Measurements from ENCODE around the gene SEPTIN14.
"Not testable (repeated sequence)": the region's sequence is repeated elsewhere in the genome, so short reads cannot be mapped to it uniquely, and the experiment has no call there.

SEPTIN14 gene

DNA sequence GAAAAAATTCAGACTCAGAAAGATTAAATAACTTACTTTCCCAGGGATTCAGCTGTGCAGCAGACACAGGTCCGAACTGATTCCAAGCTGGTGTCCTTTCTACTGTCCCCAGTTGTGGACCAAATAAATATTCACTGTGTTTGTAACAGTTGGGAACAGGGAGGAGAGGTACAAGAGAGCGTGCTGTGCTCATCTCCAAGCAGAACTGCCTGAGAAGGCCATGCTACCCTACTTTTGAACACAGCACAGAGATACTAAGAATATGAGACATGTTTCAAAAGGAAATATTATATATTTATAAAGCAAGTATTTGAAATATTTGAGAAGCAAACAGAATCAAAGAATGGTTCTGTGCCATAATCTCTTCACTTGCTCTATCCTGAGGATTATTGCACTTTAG lies at the start of gene SEPTIN14:
SEPTIN14 (minus strand) TSS at position 101 of the 400 bp plus-strand sequence. CDS start 756 bp downstream, outside the sequence.
- not testable (repeated sequence) for DNase-seq (ENCODE audit: low spot score)

- no peak for DNase-seq (ENCODE audit: low spot score)
These were observed 41.6 kb upstream of the SEPTIN14 start for GRCh38 chr7:55903985-55904759.

DNA sequence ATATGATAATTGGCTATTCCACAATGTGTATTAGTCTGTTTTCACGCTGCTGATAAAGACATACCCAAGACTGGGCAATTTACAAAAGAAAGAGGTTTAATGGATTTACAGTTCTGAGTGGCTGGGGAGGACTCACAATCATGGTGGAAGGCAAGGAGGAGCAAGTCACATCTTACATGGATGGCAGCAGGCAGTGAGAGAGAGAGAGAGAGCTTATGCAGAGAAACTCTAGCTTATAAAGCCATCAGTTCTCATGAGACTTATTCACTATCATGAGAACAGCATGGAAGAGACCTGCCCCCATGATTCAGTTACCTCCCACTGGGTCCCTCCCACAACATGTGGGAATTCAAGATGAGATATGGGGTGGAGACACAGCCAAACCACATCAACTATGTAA lies 38.5 kb upstream of the SEPTIN14 start:
- DNase-seq (ENCODE audit: low spot score), result not testable (repeated sequence)

DNA sequence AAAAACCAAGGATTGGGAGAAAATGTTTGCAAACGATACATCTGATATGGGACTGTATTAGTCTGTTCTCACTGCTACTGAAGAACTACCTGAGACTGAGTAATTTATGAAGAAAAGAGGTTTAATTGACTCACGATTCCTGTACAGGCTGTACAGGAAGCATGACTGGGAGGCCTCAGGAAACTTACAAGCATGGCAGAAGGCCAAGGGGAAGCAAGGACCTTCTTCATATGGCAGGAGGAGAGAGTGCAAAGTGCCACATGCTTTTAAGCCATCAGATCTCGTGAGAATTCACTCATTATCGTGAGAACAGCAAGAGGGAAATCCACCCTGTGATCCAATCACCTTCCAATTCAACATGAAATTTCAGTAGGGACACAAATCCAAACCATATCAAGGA lies 35.7 kb upstream of the SEPTIN14 start:
- DNase-seq (ENCODE audit: low spot score), result no peak

- DNase-seq (ENCODE audit: low spot score), result no peak
These were observed 32.5 kb upstream of the SEPTIN14 start for GRCh38 chr7:55895021-55895420.

- no peak for DNase-seq (ENCODE audit: low spot score)
These were observed 31.4 kb upstream of the SEPTIN14 start for GRCh38 chr7:55893940-55894339.

- DNase-seq (ENCODE audit: low spot score), result not testable (repeated sequence)
These were observed 25.8 kb upstream of the SEPTIN14 start for GRCh38 chr7:55888378-55888777.

- DNase-seq (ENCODE audit: low spot score), result no peak
These were observed 25.3 kb upstream of the SEPTIN14 start for GRCh38 chr7:55887821-55888247.

GRCh38 chr7:55884321-55884720 lies 21.8 kb upstream of the SEPTIN14 start:
- DNase-seq (ENCODE audit: low spot score), result no peak

GRCh38 chr7:55878691-55879090 lies 16.1 kb upstream of the SEPTIN14 start:
- no peak for DNase-seq (ENCODE audit: low spot score)

DNA sequence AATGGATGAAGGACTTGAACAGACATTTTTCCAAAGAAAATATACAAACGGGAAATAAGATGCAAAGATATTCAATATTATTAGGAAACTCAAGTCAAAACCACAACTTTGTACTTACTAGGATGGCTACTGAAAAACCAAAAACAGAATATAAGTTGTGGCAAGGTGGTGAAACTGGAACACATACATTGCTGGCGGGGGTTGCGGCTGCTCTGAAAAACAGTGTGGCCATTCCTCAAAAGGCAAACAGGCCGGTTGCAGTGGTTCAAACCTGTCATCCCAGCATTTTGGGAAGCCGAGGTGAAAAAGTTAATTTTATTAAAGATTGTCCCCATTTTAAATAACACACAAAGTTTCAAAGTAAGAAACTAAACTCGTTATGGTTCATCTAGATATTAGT lies 14.8 kb upstream of the SEPTIN14 start:
- no peak for DNase-seq (ENCODE audit: low spot score)

DNA sequence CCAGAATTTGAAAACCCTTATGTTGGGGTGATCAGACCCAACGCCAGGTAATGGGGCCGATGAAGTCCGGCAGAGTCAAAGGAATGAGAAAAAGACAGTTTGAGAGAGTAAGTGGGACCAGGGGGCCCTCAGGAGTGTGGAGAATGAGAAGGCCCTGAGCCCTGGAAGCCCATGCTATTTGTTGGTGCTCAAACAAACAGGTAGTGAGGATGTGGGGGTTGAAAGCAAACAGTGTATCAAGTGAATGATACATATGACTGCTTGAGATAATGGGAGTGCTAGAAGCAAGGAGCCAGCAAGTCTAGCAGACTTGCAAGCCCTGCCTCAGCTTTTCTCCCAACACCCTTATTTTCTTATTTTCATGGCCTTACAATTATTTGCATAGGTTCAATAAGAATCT lies 11.2 kb upstream of the SEPTIN14 start:
- no peak for DNase-seq (ENCODE audit: low spot score)

DNA sequence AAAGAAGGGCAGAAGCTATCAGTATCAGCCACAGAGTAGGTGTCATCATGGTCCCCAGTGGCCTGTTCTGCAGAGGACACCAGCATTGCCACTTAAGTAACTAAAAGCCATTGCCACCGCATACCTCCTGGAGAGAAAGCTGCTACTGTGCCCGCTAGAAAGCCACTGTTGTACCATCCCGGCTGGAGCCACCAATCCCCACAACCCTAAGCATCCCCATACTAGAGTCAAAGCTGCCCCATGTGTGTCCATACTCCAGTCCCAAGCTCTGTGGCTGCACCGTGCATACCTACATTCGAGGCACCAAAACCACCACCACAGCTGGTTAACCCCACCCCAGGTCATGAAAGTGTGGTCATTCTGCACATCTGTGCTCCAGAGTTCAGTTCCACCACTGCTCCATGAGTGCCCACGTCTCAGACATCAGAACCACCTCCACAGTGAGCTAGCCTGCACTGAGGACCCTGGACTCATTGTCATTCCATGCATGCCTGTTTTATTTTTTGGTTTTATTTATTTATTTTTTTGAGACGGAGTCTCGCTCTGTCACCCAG lies 9.5 kb upstream of the SEPTIN14 start:
- DNase-seq (ENCODE audit: low spot score), result no peak

- not testable (repeated sequence) for DNase-seq (ENCODE audit: low spot score)
These were observed 6.4 kb upstream of the SEPTIN14 start for GRCh38 chr7:55868989-55869388.

- not testable (repeated sequence) for DNase-seq (ENCODE audit: low spot score)
These were observed 17.4 kb downstream of the SEPTIN14 start for GRCh38 chr7:55845164-55845563.

GRCh38 chr7:55838595-55838994 lies 24.0 kb downstream of the SEPTIN14 start:
- DNase-seq (ENCODE audit: low spot score), result no peak

- no peak for DNase-seq (ENCODE audit: low spot score)
These were observed 35.0 kb downstream of the SEPTIN14 start for GRCh38 chr7:55827577-55827976.

DNA sequence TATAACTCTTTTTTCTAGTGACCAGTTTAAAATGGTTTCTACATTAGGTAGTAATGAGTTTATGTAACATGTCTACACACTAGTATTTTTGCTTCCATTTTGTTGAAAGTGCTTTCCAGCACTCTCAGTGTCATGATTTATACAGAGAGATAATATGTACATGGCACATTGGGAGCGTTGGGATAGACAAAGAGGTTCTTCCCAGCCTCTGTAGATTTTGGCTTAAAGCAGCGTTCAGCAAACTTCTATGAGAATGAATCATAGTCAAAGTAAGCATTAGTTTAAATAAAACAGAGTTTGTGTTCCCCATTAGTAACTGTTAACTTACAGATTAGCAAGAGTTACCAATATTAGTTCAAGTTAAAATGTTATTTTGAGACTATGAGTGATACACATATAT lies 43.9 kb downstream of the SEPTIN14 start:
- no peak for DNase-seq (ENCODE audit: low spot score)

DNA sequence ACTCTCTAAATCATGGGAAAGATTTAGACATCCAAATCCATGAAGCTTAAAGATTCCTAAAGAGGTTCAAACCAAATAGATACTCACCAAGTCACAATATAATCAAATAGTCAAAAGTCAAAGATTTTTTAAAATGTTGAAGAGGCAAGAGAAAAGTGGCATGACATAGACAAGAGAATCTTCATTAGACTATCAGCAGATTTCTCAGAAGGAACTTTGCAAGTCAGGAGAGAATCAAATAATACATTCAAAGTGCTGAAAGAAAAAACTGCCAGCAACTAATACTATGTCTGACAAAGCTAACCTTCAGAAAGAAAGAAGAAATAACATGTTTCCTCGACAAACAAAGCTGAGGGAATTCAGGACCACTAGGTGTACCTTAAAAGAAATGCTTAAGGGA lies 65.3 kb downstream of the SEPTIN14 start:
- DNase-seq (ENCODE audit: low spot score), result not testable (repeated sequence)

DNA sequence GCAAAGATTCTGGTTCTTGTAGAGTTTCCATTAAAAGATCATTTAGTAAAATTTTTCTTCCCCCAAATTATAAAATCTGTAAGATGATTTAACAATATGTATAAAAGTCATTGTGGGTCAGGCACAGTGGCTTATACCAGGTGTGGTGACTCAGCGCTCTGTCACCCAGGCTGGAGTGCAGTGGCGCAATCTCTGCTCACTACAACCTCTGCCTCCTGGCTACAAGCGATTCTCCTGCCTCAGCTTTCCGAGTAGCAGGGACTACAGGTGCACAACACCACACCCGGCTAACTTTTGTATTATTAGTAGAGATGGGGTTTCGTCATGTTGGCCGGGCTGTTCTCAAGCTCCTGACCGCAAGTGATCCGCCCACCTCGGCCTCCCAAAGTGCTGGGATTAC lies 68.0 kb downstream of the SEPTIN14 start:
- no peak for DNase-seq (ENCODE audit: low spot score)

DNA sequence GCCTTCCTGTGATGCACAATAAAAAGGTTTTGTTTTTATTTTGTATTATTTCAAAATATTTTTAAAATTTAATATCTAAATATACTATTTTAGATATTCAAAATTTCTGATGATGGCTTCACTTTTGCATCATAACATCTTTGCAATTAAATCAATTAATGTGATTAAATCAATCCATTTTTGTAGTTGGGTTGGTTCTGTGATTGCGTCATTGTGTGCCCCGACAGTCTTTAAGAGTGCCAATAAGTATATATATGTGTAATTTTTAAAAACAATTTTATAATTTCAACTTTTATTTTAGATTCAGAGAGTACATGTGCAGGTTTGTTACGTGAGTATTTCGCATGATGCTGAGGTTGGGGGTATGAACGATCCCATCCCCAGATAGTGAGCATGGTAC lies 70.5 kb downstream of the SEPTIN14 start:
- no peak for DNase-seq (ENCODE audit: low spot score)

GRCh38 chr7:55787796-55788195 lies 74.8 kb downstream of the SEPTIN14 start:
- no peak for DNase-seq (ENCODE audit: low spot score)

GRCh38 chr7:55786901-55787300 lies 75.7 kb downstream of the SEPTIN14 start:
- DNase-seq (ENCODE audit: low spot score), result no peak

DNA sequence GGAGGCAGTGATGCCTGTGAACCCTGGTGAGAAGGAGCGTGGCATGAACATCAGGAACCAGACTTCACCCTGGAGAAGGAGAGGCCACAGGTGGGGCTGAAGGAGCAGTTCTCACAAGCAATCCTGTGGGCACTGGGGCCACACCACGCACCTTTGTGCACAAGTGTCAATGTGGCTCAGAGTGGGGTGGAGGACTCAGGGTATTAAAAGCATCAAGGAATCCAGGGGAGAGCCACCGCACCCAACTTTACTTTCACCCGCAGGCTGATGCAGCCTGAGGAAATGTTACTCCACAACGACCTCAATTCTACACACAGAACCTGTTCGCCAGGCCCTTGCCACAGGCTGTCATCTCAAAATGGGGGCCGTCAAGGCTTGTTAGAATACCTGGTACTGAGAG lies 77.1 kb downstream of the SEPTIN14 start:
- DNase-seq (ENCODE audit: low spot score), result not testable (repeated sequence)
